WI38 (cell line): ENCODE results near the gene WNT2B.

ENCODE experiments used
- H3K4me3 ChIP-seq: 2 replicates; pipeline ENCODE4 v1.5.1; 2011; ENCODE audit warnings: low read depth, mild to moderate bottlenecking, control low read depth, low read length
- CTCF ChIP-seq: IDR thresholded peaks from 2 replicates; pipeline ENCODE4 v1.5.1; 2012; ENCODE audit warnings: low read depth, mild to moderate bottlenecking, control low read depth, low read length

WNT2B gene

GRCh38 chr1:112528076-112528475, 19.3 kb downstream of the WNT2B start:
- no peak for TF ChIP-seq CTCF
- no peak overlapping the region for H3K4me3 ChIP-seq

GRCh38 chr1:112529301-112529700, 20.5 kb downstream of the WNT2B start:
- H3K4me3 ChIP-seq: no peak overlapping the region

GRCh38 chr1:112530832-112531231, 22.1 kb downstream of the WNT2B start:
- TF ChIP-seq CTCF: no peak
- no peak overlapping the region for H3K4me3 ChIP-seq

More at GRCh38 chr1:112529301-112529700, 20.5 kb downstream of the WNT2B start:
- TF ChIP-seq CTCF: no peak

GRCh38 chr1:112532064-112532463, 23.3 kb downstream of the WNT2B start:
- no peak for TF ChIP-seq CTCF
- H3K4me3 ChIP-seq: no peak overlapping the region

GRCh38 chr1:112533029-112533428, 24.3 kb downstream of the WNT2B start:
- TF ChIP-seq CTCF: no peak

GRCh38 chr1:112536561-112536960, 27.8 kb downstream of the WNT2B start:
- TF ChIP-seq CTCF: no peak
- H3K4me3 ChIP-seq: no peak overlapping the region

More at GRCh38 chr1:112533029-112533428, 24.3 kb downstream of the WNT2B start:
- H3K4me3 ChIP-seq: no peak overlapping the region

- H3K4me3 ChIP-seq: no peak overlapping the region
- no peak for TF ChIP-seq CTCF
These were observed 28.7 kb downstream of the WNT2B start for GRCh38 chr1:112537456-112537855.
